Retinal pigment epithelial cell (primary cell): ENCODE results near the gene CLCN1.
A peak's percentile ranks its signal among the peaks of the same experiment; 100 is the strongest.

Source experiments
- DNase-seq: peaks from one replicate; pipeline ENCODE4 v3.0.0-alpha.2; 2010; ENCODE audit warnings: low read depth
- H3K4me3 ChIP-seq: 2 replicates; pipeline ENCODE4 v1.5.1; 2011; ENCODE audit warnings: mild to moderate bottlenecking, low read length, control low read depth, moderate library complexity
- CTCF ChIP-seq: conservative IDR thresholded peaks from 2 replicates; pipeline ENCODE4 v1.5.1; 2011; ENCODE audit warnings: low read depth, low read length, control low read depth, inconsistent platforms

CLCN1 gene

GRCh38 chr7:143387156-143387975 lies 71.5 kb downstream of the CLCN1 start:
- TF ChIP-seq CTCF, result peak; percentile 24
- DNase-seq, result no peak
- no peak overlapping the region for H3K4me3 ChIP-seq

- H3K4me3 ChIP-seq, result no peak overlapping the region
- DNase-seq, result no peak
- TF ChIP-seq CTCF, result no peak
These were observed 72.1 kb downstream of the CLCN1 start for GRCh38 chr7:143388051-143388450.

- TF ChIP-seq CTCF, result no peak
- DNase-seq, result no peak
- no peak overlapping the region for H3K4me3 ChIP-seq
These were observed 72.7 kb downstream of the CLCN1 start for GRCh38 chr7:143388491-143389101.

- H3K4me3 ChIP-seq, result no peak overlapping the region
- no peak for TF ChIP-seq CTCF
- DNase-seq, result no peak
These were observed 73.6 kb downstream of the CLCN1 start for GRCh38 chr7:143389316-143390103.

- no peak for DNase-seq
- TF ChIP-seq CTCF, result no peak
- H3K4me3 ChIP-seq, result no peak overlapping the region
These were observed 74.3 kb downstream of the CLCN1 start for GRCh38 chr7:143390104-143390772.

- DNase-seq, result no peak
- H3K4me3 ChIP-seq, result no peak overlapping the region
- no peak for TF ChIP-seq CTCF
These were observed 74.9 kb downstream of the CLCN1 start for GRCh38 chr7:143390773-143391317.
